ENCODE results near the gene GALNT11. TPM values are rescaled to one million over a fixed set of nuclear protein-coding genes. Genes with fewer than 3 reads are reported as not detected.

Gene GALNT11
- total and polyA plus RNA-seq, 4 experiments from 2014 or later = 19.1 to 36.5 (median 29.5) TPM

- ChIA-PET POLR2A (ENCODE audit: partially characterized antibody) (no interaction called here), CTCF (ENCODE audit: partially characterized antibody) (no interaction called here)
- Mint-ChIP-seq H3K9me3 (peaks cover 0 to 1% (median 0%) of the 10 kb centered on the region in 8 donors), H3K27me3 (peaks cover 20 to 37% of the 10 kb centered on the region in 2 donors), H3K4me1 (peaks cover 2 to 10% (median 4%) of the 10 kb centered on the region in 4 donors), H3K27ac (peak overlapping the region in 1 of 7 donors; percentile 7), H3K36me3 (no peaks in the 10 kb centered on the region), H3K4me3 (no peak overlapping the region)
- Histone ChIP-seq H3K36me3 (ENCODE audit: insufficient read depth, low read length) (no peaks in the 10 kb centered on the region), H3K9me3 (ENCODE audit: control insufficient read depth in 1 of 2, low read length in 2 of 2) (no peaks in the 10 kb centered on the region), H3K4me3 (ENCODE audit: low read length in 2 of 2) (no peak overlapping the region), H3K27ac (ENCODE audit: low read depth, low read length) (no peak overlapping the region), H3K27me3 (ENCODE audit: insufficient read depth, low read length) (peaks cover 5% of the 10 kb centered on the region), H3K4me1 (ENCODE audit: insufficient read depth, low read length) (no peaks in the 10 kb centered on the region)
- DNase-seq = no peak
- intact Hi-C loops (cut with micrococcal nuclease) = no loop called here
Measured at GRCh38 chr7:151993977-151994676, 31.3 kb upstream of the GALNT11 start.

GRCh38 chr7:151999424-152000090 lies 25.9 kb upstream of the GALNT11 start:
- H3K27ac Mint-ChIP-seq = no peak overlapping the region
- intact Hi-C loops (cut with micrococcal nuclease) = no loop called here
- Histone ChIP-seq H3K36me3 (ENCODE audit: insufficient read depth, low read length) (no peaks in the 10 kb centered on the region), H3K9me3 (ENCODE audit: control insufficient read depth in 1 of 2, low read length in 2 of 2) (no peaks in the 10 kb centered on the region), H3K27ac (ENCODE audit: low read depth, low read length) (no peak overlapping the region), H3K4me1 (ENCODE audit: insufficient read depth, low read length) (no peaks in the 10 kb centered on the region), H3K27me3 (ENCODE audit: insufficient read depth, low read length) (no peaks in the 10 kb centered on the region), H3K4me3 (ENCODE audit: low read length in 2 of 2) (no peak overlapping the region)
- ChIA-PET CTCF (ENCODE audit: partially characterized antibody) (no interaction called here), POLR2A (ENCODE audit: partially characterized antibody) (no interaction called here)
- DNase-seq = no peak
- H3K27me3 Mint-ChIP-seq = peaks cover 13 to 24% of the 10 kb centered on the region in 2 donors
- H3K4me3 Mint-ChIP-seq = no peak overlapping the region
- peaks cover 0 to 4% (median 0%) of the 10 kb centered on the region in 8 donors for H3K9me3 Mint-ChIP-seq
- H3K4me1 Mint-ChIP-seq = no peaks in the 10 kb centered on the region
- no peaks in the 10 kb centered on the region for H3K36me3 Mint-ChIP-seq

GRCh38 chr7:152000191-152000590 lies 25.3 kb upstream of the GALNT11 start:
- CTCF ChIA-PET (ENCODE audit: partially characterized antibody) = no interaction called here
- no peak overlapping the region for H3K27ac Mint-ChIP-seq
- no peaks in the 10 kb centered on the region for H3K36me3 ChIP-seq (ENCODE audit: insufficient read depth, low read length)
- no peak overlapping the region for H3K4me3 ChIP-seq (ENCODE audit: low read length in 2 of 2)
- peaks cover 12 to 21% of the 10 kb centered on the region in 2 donors for H3K27me3 Mint-ChIP-seq
- H3K9me3 Mint-ChIP-seq = peaks cover 0 to 4% (median 0%) of the 10 kb centered on the region in 8 donors
- H3K27me3 ChIP-seq (ENCODE audit: insufficient read depth, low read length) = no peaks in the 10 kb centered on the region
- no peak for DNase-seq
- no peaks in the 10 kb centered on the region for H3K9me3 ChIP-seq (ENCODE audit: control insufficient read depth in 1 of 2, low read length in 2 of 2)
- H3K36me3 Mint-ChIP-seq = no peaks in the 10 kb centered on the region
- no peaks in the 10 kb centered on the region for H3K4me1 ChIP-seq (ENCODE audit: insufficient read depth, low read length)
- H3K4me1 Mint-ChIP-seq = no peaks in the 10 kb centered on the region
- no peak overlapping the region for H3K4me3 Mint-ChIP-seq
- intact Hi-C loops (cut with micrococcal nuclease) = no loop called here
- POLR2A ChIA-PET (ENCODE audit: partially characterized antibody) = no interaction called here
- no peak overlapping the region for H3K27ac ChIP-seq (ENCODE audit: low read depth, low read length)

GRCh38 chr7:152006336-152006735 lies 19.1 kb upstream of the GALNT11 start:
- ChIA-PET POLR2A (ENCODE audit: partially characterized antibody) (no interaction called here), CTCF (ENCODE audit: partially characterized antibody) (no interaction called here)
- Mint-ChIP-seq H3K27ac (no peak overlapping the region), H3K4me3 (no peak overlapping the region), H3K4me1 (no peaks in the 10 kb centered on the region), H3K27me3 (peaks cover 4% of the 10 kb centered on the region in 2 donors), H3K9me3 (peaks cover 0 to 2% (median 0%) of the 10 kb centered on the region in 8 donors), H3K36me3 (no peaks in the 10 kb centered on the region)
- Histone ChIP-seq H3K4me1 (ENCODE audit: insufficient read depth, low read length) (no peaks in the 10 kb centered on the region), H3K27ac (ENCODE audit: low read depth, low read length) (no peak overlapping the region), H3K36me3 (ENCODE audit: insufficient read depth, low read length) (no peaks in the 10 kb centered on the region), H3K9me3 (ENCODE audit: control insufficient read depth in 1 of 2, low read length in 2 of 2) (no peaks in the 10 kb centered on the region), H3K27me3 (ENCODE audit: insufficient read depth, low read length) (no peaks in the 10 kb centered on the region), H3K4me3 (ENCODE audit: low read length in 2 of 2) (no peak overlapping the region)
- intact Hi-C loops (cut with micrococcal nuclease) = no loop called here
- DNase-seq = no peak

- H3K27ac ChIP-seq (ENCODE audit: low read depth, low read length) = no peak overlapping the region
- no peak for DNase-seq
- ChIA-PET CTCF (ENCODE audit: partially characterized antibody) (no interaction called here), POLR2A (ENCODE audit: partially characterized antibody) (no interaction called here)
- no peaks in the 10 kb centered on the region for H3K4me1 ChIP-seq (ENCODE audit: insufficient read depth, low read length)
- Mint-ChIP-seq H3K4me3 (no peak overlapping the region), H3K27ac (peak overlapping the region in 1 of 7 donors; percentile 42), H3K27me3 (peaks cover 1 to 2% of the 10 kb centered on the region in 2 donors), H3K4me1 (no peaks in the 10 kb centered on the region), H3K9me3 (peaks cover 0 to 5% (median 0%) of the 10 kb centered on the region in 8 donors), H3K36me3 (no peaks in the 10 kb centered on the region)
- no peaks in the 10 kb centered on the region for H3K36me3 ChIP-seq (ENCODE audit: insufficient read depth, low read length)
- intact Hi-C loops (cut with micrococcal nuclease) = no loop called here
- no peak overlapping the region for H3K4me3 ChIP-seq (ENCODE audit: low read length in 2 of 2)
- H3K27me3 ChIP-seq (ENCODE audit: insufficient read depth, low read length) = no peaks in the 10 kb centered on the region
- no peaks in the 10 kb centered on the region for H3K9me3 ChIP-seq (ENCODE audit: control insufficient read depth in 1 of 2, low read length in 2 of 2)
Measured at GRCh38 chr7:152011860-152012259, 13.6 kb upstream of the GALNT11 start.

GRCh38 chr7:152013230-152013629 lies 12.2 kb upstream of the GALNT11 start:
- CTCF ChIA-PET (ENCODE audit: partially characterized antibody) = no interaction called here

GRCh38 chr7:152013974-152014373 lies 11.5 kb upstream of the GALNT11 start:
- no peaks in the 10 kb centered on the region for H3K27me3 ChIP-seq (ENCODE audit: insufficient read depth, low read length)
- intact Hi-C loops (cut with micrococcal nuclease) = no loop called here

More at GRCh38 chr7:152013230-152013629, 12.2 kb upstream of the GALNT11 start:
- Histone ChIP-seq H3K4me1 (ENCODE audit: insufficient read depth, low read length) (no peaks in the 10 kb centered on the region), H3K27ac (ENCODE audit: low read depth, low read length) (no peak overlapping the region), H3K36me3 (ENCODE audit: insufficient read depth, low read length) (no peaks in the 10 kb centered on the region), H3K9me3 (ENCODE audit: control insufficient read depth in 1 of 2, low read length in 2 of 2) (no peaks in the 10 kb centered on the region), H3K4me3 (ENCODE audit: low read length in 2 of 2) (no peak overlapping the region), H3K27me3 (ENCODE audit: insufficient read depth, low read length) (no peaks in the 10 kb centered on the region)
- H3K27ac Mint-ChIP-seq = no peak overlapping the region
- intact Hi-C loops (cut with micrococcal nuclease) = no loop called here
- no peaks in the 10 kb centered on the region for H3K4me1 Mint-ChIP-seq
- POLR2A ChIA-PET (ENCODE audit: partially characterized antibody) = no interaction called here
- H3K36me3 Mint-ChIP-seq = no peaks in the 10 kb centered on the region
- H3K4me3 Mint-ChIP-seq = no peak overlapping the region
- H3K27me3 Mint-ChIP-seq = peaks cover 1 to 5% of the 10 kb centered on the region in 2 donors
- peaks cover 0 to 5% (median 0%) of the 10 kb centered on the region in 8 donors for H3K9me3 Mint-ChIP-seq
- no peak for DNase-seq

More at GRCh38 chr7:152013974-152014373, 11.5 kb upstream of the GALNT11 start:
- no peak overlapping the region for H3K4me3 Mint-ChIP-seq
- Histone ChIP-seq H3K4me1 (ENCODE audit: insufficient read depth, low read length) (no peaks in the 10 kb centered on the region), H3K9me3 (ENCODE audit: control insufficient read depth in 1 of 2, low read length in 2 of 2) (no peaks in the 10 kb centered on the region), H3K27ac (ENCODE audit: low read depth, low read length) (no peak overlapping the region), H3K36me3 (ENCODE audit: insufficient read depth, low read length) (no peaks in the 10 kb centered on the region), H3K4me3 (ENCODE audit: low read length in 2 of 2) (no peak overlapping the region)
- H3K27ac Mint-ChIP-seq = no peak overlapping the region
- POLR2A ChIA-PET (ENCODE audit: partially characterized antibody) = no interaction called here
- H3K36me3 Mint-ChIP-seq = no peaks in the 10 kb centered on the region
- H3K9me3 Mint-ChIP-seq = peaks cover 0 to 5% (median 0%) of the 10 kb centered on the region in 8 donors
- no peak for DNase-seq
- no peaks in the 10 kb centered on the region for H3K4me1 Mint-ChIP-seq
- CTCF ChIA-PET (ENCODE audit: partially characterized antibody) = no interaction called here
- H3K27me3 Mint-ChIP-seq = peaks cover 1 to 6% of the 10 kb centered on the region in 2 donors
